Lung (tissue), 12 donors: ENCODE data around the gene SYNGR4. TPM values are rescaled to one million over a fixed set of nuclear protein-coding genes. Genes with fewer than 3 reads are reported as not detected.

Experiments
- ATAC-seq: fragments of 200-7000 bp; cut with Tn5 transposase; one replicate; pipeline ENCODE4 v1.9.1; 2020; ENCODE audit warnings: moderate number of reproducible peaks; ENCODE audit not compliant: insufficient read depth, low FRiP score
- DNase-seq, 3 donors: peaks; one replicate each; pipeline ENCODE4 v3.0.0-alpha.2; 2013 to 2017
- H3K27ac ChIP-seq, 2 donors: one replicate each; pipeline ENCODE4 v1.5.1; 2013; ENCODE audit warnings: mild to moderate bottlenecking in 2 of 2, moderate library complexity in 2 of 2, control low read depth in 1 of 2, inconsistent platforms in 1 of 2, low read depth in 1 of 2, low read length in 1 of 2
- H3K27me3 ChIP-seq, 3 donors: one replicate each; pipeline ENCODE4 v1.5.1; 2013; ENCODE audit warnings: low read length in 2 of 3; ENCODE audit not compliant: control insufficient read depth in 3 of 3, insufficient read depth in 3 of 3
- H3K36me3 ChIP-seq, 4 donors: one replicate each; pipeline ENCODE4 v1.5.1; 2013; ENCODE audit warnings: low read length in 4 of 4, mild to moderate bottlenecking in 1 of 4, moderate library complexity in 1 of 4; ENCODE audit not compliant: control insufficient read depth in 4 of 4, insufficient read depth in 4 of 4
- H3K4me1 ChIP-seq, 5 donors: one replicate each; pipeline ENCODE4 v1.5.1; 2013; ENCODE audit warnings: low read length in 5 of 5, mild to moderate bottlenecking in 2 of 5, moderate library complexity in 1 of 5; ENCODE audit not compliant: control insufficient read depth in 5 of 5, insufficient read depth in 5 of 5
- H3K4me3 ChIP-seq: one replicate; pipeline ENCODE4 v1.5.1; 2013; ENCODE audit warnings: mild to moderate bottlenecking, control low read depth, moderate library complexity
- H3K9ac ChIP-seq, 2 donors: one replicate each; pipeline ENCODE4 v1.5.1; 2013; ENCODE audit warnings: low read length in 2 of 2, control low read depth in 1 of 2; ENCODE audit not compliant: insufficient read depth in 1 of 2
- H3K9me3 ChIP-seq, 4 donors: one replicate each; pipeline ENCODE4 v1.5.1; 2013; ENCODE audit warnings: low read length in 3 of 4, mild to moderate bottlenecking in 1 of 4, moderate library complexity in 1 of 4; ENCODE audit not compliant: control insufficient read depth in 4 of 4, insufficient read depth in 3 of 4
- WGBS, 2 donors: extraction: QIAGEN DNeasy Blood & Tissue Kit; methylation state at CpG; one replicate each; pipeline ENCODE4 v1.1.7; 2013; 5-methylcytosine and 5-hydroxymethylcytosine counted together
- polyA plus RNA-seq, 2 donors: library from polyadenylated mRNA; stranded (reverse); fragments of 200-250 nt; gene quantifications; one replicate each; pipeline ENCODE4 v1.2.1, GENCODE V29; 2013
- total RNA-seq, 2 donors: library from RNA; depleted of rRNA in 1 of 2; stranded (reverse); fragments of >200 nt in 1 of 2; gene quantifications; one replicate each; pipeline ENCODE4 v1.2.1, GENCODE V29; 2014 to 2021
- TF ChIP-seq, protein P1 (sequence below): IDR thresholded peaks from 2 replicates; pipeline ENCODE4 v1.5.1; 2012; ENCODE audit warnings: mild to moderate bottlenecking; ENCODE audit errors: control extremely low read depth, extremely low read depth
- donor health status: control.
- donor health status: control.
- donor health status: Bipolar disorder and iron deficiency.
- donor health status: healthy.
- donor health status: DM: yes; HTN: yes; CAD: no.

SYNGR4 gene
- total and polyA plus RNA-seq, 4 donors, result not detected

DNA sequence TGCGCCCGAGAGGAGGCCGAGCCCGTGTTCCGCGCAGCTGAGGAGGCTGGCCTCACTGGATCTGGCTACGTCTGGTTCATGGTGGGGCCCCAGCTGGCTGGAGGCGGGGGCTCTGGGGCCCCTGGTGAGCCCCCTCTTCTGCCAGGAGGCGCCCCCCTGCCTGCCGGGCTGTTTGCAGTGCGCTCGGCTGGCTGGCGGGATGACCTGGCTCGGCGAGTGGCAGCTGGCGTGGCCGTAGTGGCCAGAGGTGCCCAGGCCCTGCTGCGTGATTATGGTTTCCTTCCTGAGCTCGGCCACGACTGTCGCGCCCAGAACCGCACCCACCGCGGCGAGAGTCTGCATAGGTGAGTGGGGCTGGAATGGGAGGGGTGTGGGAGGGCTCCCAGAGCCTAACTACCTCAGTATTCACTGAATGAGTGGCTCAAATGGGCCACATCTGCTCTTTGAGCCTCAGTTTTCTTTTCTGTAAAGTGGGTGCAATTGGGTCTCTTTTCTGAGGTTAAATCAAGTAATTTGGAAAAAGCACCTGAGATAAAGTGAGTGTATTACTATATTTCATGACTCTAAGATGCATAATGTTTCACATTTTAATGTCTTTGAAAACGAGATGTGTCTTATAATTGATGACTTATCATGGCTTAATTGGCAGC is 41.0 kb downstream of the SYNGR4 start:
- Histone ChIP-seq H3K27me3 (peaks cover 0 to 4% (median 0%) of the 10 kb centered on the region in 3 donors), H3K36me3 (no peaks in the 10 kb centered on the region), H3K4me3 (no peak overlapping the region), H3K4me1 (no peaks in the 10 kb centered on the region), H3K9ac (no peak overlapping the region), H3K9me3 (peaks cover 0 to 7% (median 0%) of the 10 kb centered on the region in 4 donors), H3K27ac (no peak overlapping the region)
- 87 to 90% methylated on average over 27 of the region's 27 CpGs for WGBS, 2 donors
- no peak for DNase-seq
- ATAC-seq, result no peak
- TF ChIP-seq, protein P1, sequence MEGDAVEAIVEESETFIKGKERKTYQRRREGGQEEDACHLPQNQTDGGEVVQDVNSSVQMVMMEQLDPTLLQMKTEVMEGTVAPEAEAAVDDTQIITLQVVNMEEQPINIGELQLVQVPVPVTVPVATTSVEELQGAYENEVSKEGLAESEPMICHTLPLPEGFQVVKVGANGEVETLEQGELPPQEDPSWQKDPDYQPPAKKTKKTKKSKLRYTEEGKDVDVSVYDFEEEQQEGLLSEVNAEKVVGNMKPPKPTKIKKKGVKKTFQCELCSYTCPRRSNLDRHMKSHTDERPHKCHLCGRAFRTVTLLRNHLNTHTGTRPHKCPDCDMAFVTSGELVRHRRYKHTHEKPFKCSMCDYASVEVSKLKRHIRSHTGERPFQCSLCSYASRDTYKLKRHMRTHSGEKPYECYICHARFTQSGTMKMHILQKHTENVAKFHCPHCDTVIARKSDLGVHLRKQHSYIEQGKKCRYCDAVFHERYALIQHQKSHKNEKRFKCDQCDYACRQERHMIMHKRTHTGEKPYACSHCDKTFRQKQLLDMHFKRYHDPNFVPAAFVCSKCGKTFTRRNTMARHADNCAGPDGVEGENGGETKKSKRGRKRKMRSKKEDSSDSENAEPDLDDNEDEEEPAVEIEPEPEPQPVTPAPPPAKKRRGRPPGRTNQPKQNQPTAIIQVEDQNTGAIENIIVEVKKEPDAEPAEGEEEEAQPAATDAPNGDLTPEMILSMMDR, result no peak

DNA sequence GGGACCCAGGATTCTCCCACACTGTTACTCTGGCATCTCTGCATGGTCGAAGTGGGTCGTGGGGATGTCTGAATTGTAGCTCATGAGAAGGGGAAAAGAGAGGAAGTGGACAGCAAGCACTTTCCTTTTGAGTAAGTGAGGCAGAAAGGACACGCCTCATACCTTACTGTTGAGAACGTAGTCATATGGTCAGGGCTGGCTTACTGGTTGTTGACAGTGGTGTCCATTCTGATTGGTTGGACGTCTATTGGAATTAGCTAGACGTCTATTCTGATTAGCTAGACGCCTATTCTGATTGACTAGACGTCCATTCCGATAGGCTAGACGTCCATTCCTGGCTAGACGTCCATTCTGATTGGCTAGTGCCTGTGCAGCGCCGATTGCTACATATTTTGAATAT is 41.7 kb downstream of the SYNGR4 start:
- Histone ChIP-seq H3K36me3 (no peaks in the 10 kb centered on the region), H3K4me1 (no peaks in the 10 kb centered on the region), H3K27ac (no peak overlapping the region), H3K27me3 (peaks cover 0 to 4% (median 0%) of the 10 kb centered on the region in 3 donors), H3K9ac (no peak overlapping the region), H3K4me3 (no peak overlapping the region), H3K9me3 (peaks cover 0 to 7% (median 0%) of the 10 kb centered on the region in 4 donors)
- 78 to 82% methylated on average over 13 of the region's 13 CpGs for WGBS, 2 donors
- ATAC-seq, result no peak
- no peak for DNase-seq
- TF ChIP-seq, protein P1, result no peak

GRCh38 chr19:48413879-48414587 is 49.9 kb downstream of the SYNGR4 start:
- DNase-seq (no peak), ATAC-seq (no peak)
- Histone ChIP-seq H3K4me3 (no peak overlapping the region), H3K36me3 (no peaks in the 10 kb centered on the region), H3K4me1 (peaks cover 0 to 5% (median 0%) of the 10 kb centered on the region in 5 donors), H3K9ac (no peak overlapping the region), H3K27me3 (peaks cover 0 to 6% (median 0%) of the 10 kb centered on the region in 3 donors), H3K9me3 (no peaks in the 10 kb centered on the region), H3K27ac (no peak overlapping the region)
- WGBS, 2 donors, result 43 to 56% methylated on average over 24 of the region's 24 CpGs
- TF ChIP-seq, protein P1, result no peak
